DMS114 treated with DMSO at 0.1 percent for 48 hours (cell line): Measurements from ENCODE around the gene BCL7A.
"Not testable (repeated sequence)": the region's sequence is repeated elsewhere in the genome, so short reads cannot be mapped to it uniquely, and the experiment has no call there.

Source experiments
- DNase-seq: peaks from one replicate; lab custom pipeline; 2025; ENCODE audit not compliant: unreplicated experiment; lab: John Stamatoyannopoulos, UW

Gene BCL7A

GRCh38 chr12:122021822-122022392 is at the start of gene BCL7A:
Gene BCL7A, plus strand, starts transcription at chr12:122021884. Its CDS starts 208 bp downstream, at chr12:122022092.
- DNase-seq, result peak; percentile 16

DNA sequence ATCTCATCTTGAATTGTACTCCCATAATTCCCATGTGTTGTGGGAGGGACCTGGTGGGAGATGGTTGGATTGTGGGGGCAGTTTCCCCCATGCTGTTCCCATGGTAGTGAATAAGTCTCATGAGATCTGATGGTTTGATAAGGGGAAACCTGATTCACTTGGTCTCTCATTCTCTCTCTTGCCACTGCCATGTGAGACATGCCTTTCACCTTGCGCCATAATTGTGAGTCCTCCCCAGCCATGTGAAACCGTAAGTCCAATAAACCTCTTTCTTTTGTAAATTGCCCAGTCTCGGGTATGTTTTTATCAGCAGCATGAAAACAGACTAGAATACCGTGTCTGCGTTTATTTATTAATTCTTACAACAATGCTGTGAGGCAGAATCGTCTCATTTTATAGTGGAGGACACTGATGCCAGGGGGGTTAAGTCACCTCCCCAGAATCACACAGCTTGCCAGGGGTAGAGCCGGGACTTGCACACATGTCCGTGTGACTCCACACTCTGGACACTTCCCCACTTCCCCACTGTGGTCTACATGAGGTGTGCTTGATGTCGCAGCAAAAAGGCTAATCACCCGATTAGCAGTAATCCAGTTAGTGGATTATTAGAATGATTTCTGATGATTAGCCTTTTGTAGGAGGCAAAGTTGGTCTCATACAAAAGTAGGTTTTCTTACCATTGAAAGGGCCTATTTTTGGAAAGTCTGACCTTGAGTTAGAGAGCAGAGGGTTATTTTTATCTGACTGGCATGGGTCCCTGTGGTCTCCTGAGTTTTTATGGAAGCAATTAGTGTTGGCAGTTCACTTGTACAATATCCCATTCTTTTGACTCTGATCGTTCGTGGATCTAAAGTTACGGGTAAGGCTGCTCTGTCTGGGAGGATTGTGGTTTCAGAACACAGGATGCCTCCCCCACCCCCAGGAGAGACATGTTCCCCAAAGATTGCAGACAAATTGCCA is 47.4 kb upstream of the BCL7A start:
- DNase-seq, result no peak

DNA sequence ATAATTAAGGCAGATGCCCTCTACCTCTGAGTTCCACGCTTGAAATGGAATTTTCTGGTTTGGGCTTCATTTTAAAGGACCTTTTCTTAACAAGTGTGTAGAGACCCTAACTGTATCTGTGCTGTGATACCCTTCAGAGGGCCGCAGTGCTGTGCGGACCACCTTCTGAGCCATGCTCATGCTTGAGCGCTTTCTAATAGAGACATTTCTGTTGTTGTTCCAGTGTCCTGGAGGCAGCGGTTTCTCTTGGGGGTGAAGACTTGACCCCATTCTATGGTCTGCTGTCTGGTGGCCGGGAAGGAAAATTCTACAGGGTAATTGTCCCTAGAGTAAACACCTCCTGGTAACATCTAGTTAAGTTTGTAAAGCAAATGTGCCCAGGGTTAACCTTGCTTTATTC is 46.7 kb upstream of the BCL7A start:
- no peak for DNase-seq

DNA sequence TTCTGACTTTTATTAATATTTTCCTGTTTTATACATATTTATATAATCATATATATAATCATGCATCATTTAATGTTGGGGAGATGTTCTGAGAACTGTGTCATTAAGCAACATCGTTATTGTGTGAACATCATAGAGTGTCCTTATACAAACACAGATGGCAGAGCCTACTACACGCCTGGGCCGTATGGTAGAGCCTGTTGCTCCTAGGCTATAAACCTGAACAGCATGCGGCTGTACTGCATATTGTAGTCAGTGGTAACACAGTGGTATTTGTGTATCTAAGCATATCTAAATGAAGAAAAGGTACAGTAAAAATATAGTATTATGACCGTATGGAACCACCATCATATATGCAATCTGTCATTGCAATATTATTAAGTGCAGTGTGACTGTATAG is 44.7 kb upstream of the BCL7A start:
- no peak for DNase-seq

GRCh38 chr12:121980191-121980891 is 41.3 kb upstream of the BCL7A start:
- DNase-seq, result no peak

DNA sequence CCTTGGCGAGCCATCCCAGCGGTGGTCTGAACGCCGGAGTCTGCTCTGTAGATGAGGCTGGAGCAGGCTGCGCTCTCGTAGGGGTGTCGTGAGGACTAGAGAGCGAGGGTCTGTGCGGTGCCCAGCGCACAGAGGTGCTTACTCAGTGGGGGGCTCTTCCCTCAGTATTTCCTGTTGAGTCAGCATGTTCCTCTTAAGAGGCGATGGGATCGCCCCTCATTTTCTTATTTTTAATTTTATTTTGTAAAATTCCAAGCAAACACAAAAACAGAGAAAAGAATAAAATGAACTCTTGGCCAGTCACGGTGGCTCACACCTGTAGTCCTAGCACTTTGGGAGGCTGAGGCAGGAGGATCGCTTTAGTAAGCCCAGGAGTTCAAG is 40.8 kb upstream of the BCL7A start:
- no peak for DNase-seq

- DNase-seq, result no peak
Observed at GRCh38 chr12:121981456-121981855, 40.2 kb upstream of the BCL7A start.

DNA sequence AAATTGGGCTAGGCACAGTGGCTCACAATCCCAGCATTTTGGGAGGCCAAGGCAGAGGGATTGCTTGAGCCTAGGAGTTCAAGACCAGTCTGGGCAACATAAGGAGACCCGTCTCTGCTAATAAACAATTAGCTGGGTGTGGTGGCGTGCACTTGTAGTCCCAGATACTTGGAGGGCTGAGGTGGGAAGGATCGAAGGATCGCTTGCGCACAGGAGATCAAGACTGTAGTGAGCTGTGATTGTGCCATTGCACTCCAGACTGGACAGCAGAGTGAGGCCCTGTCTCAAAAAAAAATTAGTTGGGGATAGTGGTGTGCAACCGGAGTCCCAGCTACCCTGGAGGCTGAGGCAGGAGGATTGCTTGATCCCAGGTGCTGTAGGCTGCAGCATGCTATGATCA is 38.7 kb upstream of the BCL7A start:
- DNase-seq, result no peak

DNA sequence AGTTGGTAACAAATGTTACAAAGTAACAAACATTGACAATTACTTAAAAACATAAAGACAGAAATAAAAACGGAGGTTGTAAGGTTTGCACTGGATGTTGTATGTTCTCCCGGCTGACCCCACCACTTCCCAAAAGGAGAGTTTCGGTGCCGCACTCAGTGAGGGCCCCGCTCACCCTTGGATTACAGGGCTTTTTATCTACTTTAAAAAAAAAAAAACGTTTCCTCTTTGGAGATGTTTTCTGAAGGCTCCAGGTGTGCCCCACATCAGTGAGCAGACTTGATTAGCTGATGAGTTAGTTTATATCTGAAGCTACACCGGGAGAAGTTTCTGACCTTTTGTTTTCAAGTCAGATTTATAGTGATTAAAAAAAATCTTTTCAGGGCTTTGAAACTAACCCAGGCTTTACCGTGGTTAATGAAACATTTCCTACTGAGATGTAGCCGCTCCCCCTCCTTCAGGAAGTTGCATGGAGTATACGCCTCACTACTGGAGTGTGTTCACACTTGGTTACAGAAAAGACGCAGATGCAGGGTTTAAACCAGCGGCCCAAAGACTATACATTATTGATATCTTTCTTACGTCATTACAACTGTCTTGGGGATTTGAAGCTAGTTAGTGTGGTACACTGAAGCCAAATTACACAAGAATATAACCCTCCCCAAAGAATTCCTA is 38.0 kb upstream of the BCL7A start:
- DNase-seq, result no peak

DNA sequence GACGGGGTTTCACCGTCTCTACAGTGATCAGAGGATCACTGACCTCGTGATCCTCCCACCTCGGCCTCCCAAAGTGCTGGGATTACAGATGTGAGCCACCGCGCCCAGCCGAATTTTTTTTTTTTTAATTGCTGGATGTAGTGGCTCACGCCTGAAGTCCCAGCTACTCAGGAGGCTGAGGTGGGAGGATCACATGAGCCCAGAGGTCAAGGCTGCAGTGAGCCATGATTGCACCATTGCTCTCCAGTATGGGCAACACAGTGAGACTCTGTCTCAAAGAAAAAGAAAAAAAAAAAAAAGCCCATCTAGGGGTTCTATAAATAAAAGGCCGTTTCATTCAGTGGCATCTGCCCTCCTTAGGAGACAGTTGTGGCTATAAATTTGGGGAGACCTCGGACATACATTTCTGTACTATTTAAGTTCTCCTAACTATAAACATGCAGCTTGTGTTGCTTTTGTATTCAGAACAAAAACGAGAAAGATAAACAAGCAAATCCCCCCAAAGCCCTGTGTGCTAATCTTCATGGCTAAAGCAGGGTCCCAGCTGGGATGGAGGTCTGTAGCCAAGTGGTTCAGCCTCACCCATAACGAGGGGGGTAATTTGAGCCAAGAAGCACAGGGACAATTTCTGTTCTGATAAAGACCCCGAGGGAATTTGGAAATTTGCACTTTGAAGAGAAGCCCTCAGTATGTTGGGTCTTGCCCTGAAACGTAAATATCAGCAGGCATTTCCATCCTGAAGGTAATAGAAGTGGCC is 35.0 kb upstream of the BCL7A start:
- DNase-seq, result no peak

DNA sequence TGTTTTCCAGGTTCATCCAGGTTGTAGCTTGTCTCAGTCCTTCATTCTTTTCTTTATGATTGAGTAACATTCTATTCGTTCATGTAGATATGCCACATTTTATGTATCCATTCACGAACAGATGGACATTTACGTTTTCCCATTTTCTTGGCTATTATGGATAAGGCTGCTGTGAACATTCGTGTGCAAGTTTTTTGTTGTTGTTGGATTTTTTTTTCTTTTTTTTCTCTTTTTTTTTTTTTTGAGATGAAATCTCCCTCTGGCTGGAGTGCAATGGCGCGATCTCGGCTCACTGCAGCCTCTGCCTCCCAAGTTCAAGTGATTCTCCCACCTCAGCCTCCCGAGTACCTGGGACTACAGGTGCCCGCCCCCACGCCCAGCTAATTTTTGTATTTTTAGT is 33.2 kb upstream of the BCL7A start:
- DNase-seq, result not testable (repeated sequence)

GRCh38 chr12:121989276-121990113 is 32.2 kb upstream of the BCL7A start:
- DNase-seq, result no peak

- no peak for DNase-seq
Observed at GRCh38 chr12:121990114-121990647, 31.5 kb upstream of the BCL7A start.

GRCh38 chr12:121990692-121991603 is 30.7 kb upstream of the BCL7A start:
- no peak for DNase-seq

GRCh38 chr12:121992059-121992879 is 29.4 kb upstream of the BCL7A start:
- DNase-seq, result no peak

- no peak for DNase-seq
Observed at GRCh38 chr12:121996050-121996944, 25.4 kb upstream of the BCL7A start.
